Kasumi-1 (cell line): ENCODE results near the gene PTRH1.

Experiments
- DNase-seq, 2 experiments: peaks; one replicate each; lab custom pipeline; 2025; lab: John Stamatoyannopoulos, UW

The PTRH1 gene

GRCh38 chr9:127720031-127720864 is 4.8 kb upstream of the PTRH1 start:
- DNase-seq, result no peak

GRCh38 chr9:127717766-127718165 is 2.3 kb upstream of the PTRH1 start:
- DNase-seq, result no peak

- DNase-seq, result no peak
These were observed 949 bp upstream of the PTRH1 start for GRCh38 chr9:127716412-127716811.

GRCh38 chr9:127714951-127715469 is 453 bp downstream of the PTRH1 start:
- DNase-seq, result peak; percentile 50 to 51

GRCh38 chr9:127714020-127714750 is 1.3 kb downstream of the PTRH1 start:
- no peak for DNase-seq

- no peak for DNase-seq
These were observed 2.6 kb downstream of the PTRH1 start for GRCh38 chr9:127712867-127713266.

GRCh38 chr9:127712371-127712770 is 3.1 kb downstream of the PTRH1 start:
- no peak for DNase-seq

- DNase-seq, result peak; percentile 13 to 22
These were observed 3.6 kb downstream of the PTRH1 start for GRCh38 chr9:127711831-127712274.

GRCh38 chr9:127711226-127711701 is 4.2 kb downstream of the PTRH1 start:
- DNase-seq, result no peak

- DNase-seq, result no peak
These were observed 5.2 kb downstream of the PTRH1 start for GRCh38 chr9:127710204-127710783.

- no peak for DNase-seq
These were observed 6.4 kb downstream of the PTRH1 start for GRCh38 chr9:127708952-127709587.

GRCh38 chr9:127707766-127708165 is 7.7 kb downstream of the PTRH1 start:
- DNase-seq, result no peak

- peak in 1 of 2 experiments; percentile 4 for DNase-seq
These were observed 8.6 kb downstream of the PTRH1 start, which contains the start of gene CFAP157 for GRCh38 chr9:127706836-127707241. Gene CFAP157, plus strand, starts transcription at chr9:127706988. Its CDS starts 44 bp downstream, at chr9:127707032.

GRCh38 chr9:127705577-127706379 is 9.7 kb downstream of the PTRH1 start:
- DNase-seq, result no peak

GRCh38 chr9:127703289-127703946 is 12.0 kb downstream of the PTRH1 start:
- no peak for DNase-seq

- no peak for DNase-seq
These were observed 14.7 kb downstream of the PTRH1 start for GRCh38 chr9:127700594-127701255.

- no peak for DNase-seq
These were observed 15.3 kb downstream of the PTRH1 start for GRCh38 chr9:127700140-127700539.

GRCh38 chr9:127698985-127699670 is 16.3 kb downstream of the PTRH1 start:
- no peak for DNase-seq

GRCh38 chr9:127698386-127698785 is 17.1 kb downstream of the PTRH1 start:
- DNase-seq, result no peak
